C4-2B (cell line): ENCODE results near the gene MNT.

ENCODE experiments used
- ZFX ChIP-seq: fragments of 450-650 bp; IDR thresholded peaks from 2 replicates; pipeline ENCODE4 v1.6.1; 2017
- TF ChIP-seq, protein P1 (sequence below): fragments of 450-650 bp; conservative IDR thresholded peaks from 2 replicates; pipeline ENCODE4 v1.5.1; 2017; ENCODE audit warnings: mild to moderate bottlenecking

DNA sequence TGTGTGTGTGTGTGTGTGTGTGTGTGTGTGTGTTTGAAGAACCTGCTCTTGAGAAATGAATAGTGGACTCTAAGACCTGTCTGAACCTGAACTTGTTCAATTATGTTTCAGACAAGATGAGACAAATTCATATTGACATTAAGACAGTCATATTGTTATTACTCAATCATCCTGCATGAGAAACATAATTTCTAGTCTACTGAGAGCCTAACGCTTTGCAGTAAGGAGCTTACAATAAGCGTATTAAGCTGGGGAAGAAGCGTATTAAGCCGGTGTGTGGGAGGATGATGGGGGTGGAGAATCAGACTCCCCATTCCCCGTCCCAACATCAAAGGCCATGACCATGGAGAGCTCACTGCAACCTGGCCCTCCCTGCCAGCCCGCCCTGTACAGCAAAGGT, 22.4 kb upstream of the MNT start:
- TF ChIP-seq, protein P1, sequence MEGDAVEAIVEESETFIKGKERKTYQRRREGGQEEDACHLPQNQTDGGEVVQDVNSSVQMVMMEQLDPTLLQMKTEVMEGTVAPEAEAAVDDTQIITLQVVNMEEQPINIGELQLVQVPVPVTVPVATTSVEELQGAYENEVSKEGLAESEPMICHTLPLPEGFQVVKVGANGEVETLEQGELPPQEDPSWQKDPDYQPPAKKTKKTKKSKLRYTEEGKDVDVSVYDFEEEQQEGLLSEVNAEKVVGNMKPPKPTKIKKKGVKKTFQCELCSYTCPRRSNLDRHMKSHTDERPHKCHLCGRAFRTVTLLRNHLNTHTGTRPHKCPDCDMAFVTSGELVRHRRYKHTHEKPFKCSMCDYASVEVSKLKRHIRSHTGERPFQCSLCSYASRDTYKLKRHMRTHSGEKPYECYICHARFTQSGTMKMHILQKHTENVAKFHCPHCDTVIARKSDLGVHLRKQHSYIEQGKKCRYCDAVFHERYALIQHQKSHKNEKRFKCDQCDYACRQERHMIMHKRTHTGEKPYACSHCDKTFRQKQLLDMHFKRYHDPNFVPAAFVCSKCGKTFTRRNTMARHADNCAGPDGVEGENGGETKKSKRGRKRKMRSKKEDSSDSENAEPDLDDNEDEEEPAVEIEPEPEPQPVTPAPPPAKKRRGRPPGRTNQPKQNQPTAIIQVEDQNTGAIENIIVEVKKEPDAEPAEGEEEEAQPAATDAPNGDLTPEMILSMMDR, result no peak
- TF ChIP-seq ZFX, result no peak
